Gastroesophageal sphincter (tissue), 3 donors: ENCODE data around the gene DOCK4.

Experiments used
- EP300 ChIP-seq: sonication (generic); formaldehyde crosslinking; IDR thresholded peaks from one replicate; pipeline ENCODE4 v1.6.1; 2017; ENCODE audit warnings: antibody characterized with exemption, mild to moderate bottlenecking
- POLR2A ChIP-seq, 2 donors: fragments of 450-650 bp; IDR thresholded peaks; one replicate each; pipeline ENCODE4 v1.6.1; 2017; ENCODE audit warnings: antibody characterized with exemption in 2 of 2, mild to moderate bottlenecking in 2 of 2, moderate library complexity in 1 of 2
- POLR2AphosphoS5 ChIP-seq: sonication (generic); formaldehyde crosslinking; IDR thresholded peaks from one replicate; pipeline ENCODE4 v1.6.1; 2017; ENCODE audit warnings: antibody characterized with exemption
- TF ChIP-seq, protein P1 (sequence below), 4 experiments: fragments of 200-600 bp in 2 of 4; fragments of 450-650 bp in 2 of 4; sonication (generic) in 1 of 4; IDR thresholded peaks; one replicate each; pipeline ENCODE4 v1.5.1; 2017 to 2019; ENCODE audit warnings: antibody characterized with exemption in 4 of 4, mild to moderate bottlenecking in 2 of 4, moderate library complexity in 2 of 4

DNA sequence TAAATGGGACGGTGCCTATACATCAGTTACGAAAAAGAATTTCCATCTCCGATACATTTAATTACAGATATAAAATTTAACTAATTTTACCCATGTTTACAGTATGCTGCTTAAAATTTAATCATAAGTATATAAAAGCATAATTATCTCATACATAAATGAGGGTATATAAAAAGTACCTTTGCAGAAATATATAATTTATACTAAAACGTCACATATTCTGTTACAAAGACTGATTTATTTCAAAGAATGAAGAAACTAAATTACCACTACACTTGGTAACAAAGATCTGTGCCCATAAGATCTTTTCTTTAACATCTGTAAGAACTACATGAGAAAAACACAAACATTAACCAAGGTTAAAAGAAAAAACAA lies 2.8 kb downstream of the DOCK4 start:
- TF ChIP-seq, protein P1, sequence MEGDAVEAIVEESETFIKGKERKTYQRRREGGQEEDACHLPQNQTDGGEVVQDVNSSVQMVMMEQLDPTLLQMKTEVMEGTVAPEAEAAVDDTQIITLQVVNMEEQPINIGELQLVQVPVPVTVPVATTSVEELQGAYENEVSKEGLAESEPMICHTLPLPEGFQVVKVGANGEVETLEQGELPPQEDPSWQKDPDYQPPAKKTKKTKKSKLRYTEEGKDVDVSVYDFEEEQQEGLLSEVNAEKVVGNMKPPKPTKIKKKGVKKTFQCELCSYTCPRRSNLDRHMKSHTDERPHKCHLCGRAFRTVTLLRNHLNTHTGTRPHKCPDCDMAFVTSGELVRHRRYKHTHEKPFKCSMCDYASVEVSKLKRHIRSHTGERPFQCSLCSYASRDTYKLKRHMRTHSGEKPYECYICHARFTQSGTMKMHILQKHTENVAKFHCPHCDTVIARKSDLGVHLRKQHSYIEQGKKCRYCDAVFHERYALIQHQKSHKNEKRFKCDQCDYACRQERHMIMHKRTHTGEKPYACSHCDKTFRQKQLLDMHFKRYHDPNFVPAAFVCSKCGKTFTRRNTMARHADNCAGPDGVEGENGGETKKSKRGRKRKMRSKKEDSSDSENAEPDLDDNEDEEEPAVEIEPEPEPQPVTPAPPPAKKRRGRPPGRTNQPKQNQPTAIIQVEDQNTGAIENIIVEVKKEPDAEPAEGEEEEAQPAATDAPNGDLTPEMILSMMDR (IDR thresholded peaks at IDR 0.05), result no peak
- TF ChIP-seq POLR2A (IDR thresholded peaks at IDR 0.05) (no peak), EP300 (no peak), POLR2AphosphoS5 (no peak)
